ENCODE results near the gene ESYT1.
"Not testable (repeated sequence)": the region's sequence is repeated elsewhere in the genome, so short reads cannot be mapped to it uniquely, and the experiment has no call there.

- TF ChIP-seq POLR2A, CTCF (IDR thresholded peaks at IDR 0.05): not testable (repeated sequence)
Observed at GRCh38 chr12:56117082-56117706, 10.9 kb upstream of the ESYT1 start.

All from lower leg skin (tissue), 3 donors.